ENCODE measurements around the gene SNX4.
"Not testable (repeated sequence)": the region's sequence is repeated elsewhere in the genome, so short reads cannot be mapped to it uniquely, and the experiment has no call there.

Gene SNX4

GRCh38 chr3:125462722-125463299, 57.2 kb downstream of the SNX4 start:
- DNase-seq (ENCODE audit: low read depth) = no peak

GRCh38 chr3:125461896-125462295, 58.1 kb downstream of the SNX4 start:
- DNase-seq (ENCODE audit: low read depth) = no peak

GRCh38 chr3:125460233-125460632, 59.8 kb downstream of the SNX4 start:
- no peak for DNase-seq (ENCODE audit: low read depth)

- DNase-seq (ENCODE audit: low read depth) = no peak
These were observed 76.1 kb downstream of the SNX4 start for GRCh38 chr3:125443923-125444322.

- no peak for DNase-seq (ENCODE audit: low read depth)
These were observed 77.5 kb downstream of the SNX4 start for GRCh38 chr3:125442506-125442905.

DNA sequence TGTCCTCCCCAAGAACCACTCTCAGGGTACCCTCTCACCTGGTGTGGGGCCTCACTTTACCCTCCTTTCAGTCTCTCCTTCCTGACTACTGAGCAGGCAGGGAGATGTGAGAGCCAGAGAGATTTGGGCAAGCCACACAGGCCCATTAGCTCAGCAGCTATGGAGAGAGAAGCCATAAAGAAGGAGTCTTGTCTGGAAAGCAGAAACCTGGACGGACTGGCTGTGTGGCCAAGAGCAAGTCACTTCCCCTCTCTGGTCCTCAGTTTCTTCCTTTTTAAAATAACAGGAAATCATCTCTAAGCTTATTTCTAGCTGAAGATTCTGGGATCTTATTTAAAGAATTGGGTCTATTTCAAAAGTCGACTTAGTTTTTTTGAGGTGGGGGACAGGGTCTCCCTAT, 79.0 kb downstream of the SNX4 start:
- no peak for DNase-seq (ENCODE audit: low read depth)

GRCh38 chr3:125440559-125440955, 79.4 kb downstream of the SNX4 start:
- no peak for DNase-seq (ENCODE audit: low read depth)

DNA sequence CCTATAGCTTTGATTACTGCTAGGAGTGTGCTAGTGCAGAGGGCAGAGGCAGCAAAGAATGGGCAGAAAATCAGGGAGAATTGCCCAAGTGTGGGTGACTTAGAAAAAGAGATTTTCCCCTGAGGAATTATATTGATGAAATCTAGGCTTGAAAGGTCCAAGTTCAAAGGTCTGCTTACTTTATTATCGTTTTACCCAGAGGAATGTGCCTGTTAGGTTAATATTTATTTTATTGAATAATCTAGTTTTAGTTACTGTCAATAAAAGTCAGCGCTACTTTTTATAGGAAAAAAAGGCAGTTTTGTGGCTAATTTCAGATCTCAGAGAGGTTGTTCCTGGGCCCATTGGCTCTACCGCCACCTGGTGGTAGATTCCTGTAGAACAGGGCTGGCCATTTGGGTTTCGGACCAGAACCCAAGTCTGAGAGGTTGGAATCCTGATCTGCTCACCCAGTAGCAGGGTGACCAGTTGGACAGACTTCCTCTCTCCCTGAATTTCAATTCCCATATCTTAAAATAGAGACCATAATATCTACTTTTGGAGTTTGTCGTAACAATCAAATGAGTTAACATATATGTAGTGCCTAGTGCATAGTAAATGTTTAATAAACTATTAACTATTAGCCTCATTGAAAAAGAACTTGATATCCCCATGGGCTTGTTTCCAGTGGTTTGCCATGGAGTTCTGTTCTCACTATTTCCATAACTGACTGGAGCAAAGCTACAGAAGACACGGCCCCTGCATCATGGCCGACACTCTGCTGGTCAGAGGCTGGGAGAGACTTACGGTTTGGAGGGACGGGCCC, 82.2 kb downstream of the SNX4 start:
- DNase-seq (ENCODE audit: low read depth) = peak; percentile 15

DNA sequence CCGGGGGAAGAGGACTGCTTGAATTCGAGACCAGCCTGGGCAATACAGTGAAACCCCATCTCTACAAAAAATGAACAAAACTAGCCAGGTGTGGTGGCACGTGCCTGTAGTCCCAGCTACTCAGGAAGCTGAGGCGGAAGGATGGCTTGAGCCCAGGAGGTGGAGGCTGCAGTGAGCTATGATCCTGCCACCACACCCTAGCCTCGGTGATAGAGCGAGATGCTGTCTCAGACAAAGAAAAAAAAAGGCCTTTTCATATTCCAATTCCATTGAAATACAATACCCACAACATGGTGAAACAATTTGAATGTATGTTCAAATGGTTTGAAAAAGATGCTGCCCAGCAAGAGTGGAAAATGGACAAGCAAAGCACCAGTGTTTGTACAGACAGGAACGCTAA, 83.1 kb downstream of the SNX4 start:
- DNase-seq (ENCODE audit: low read depth) = no peak

GRCh38 chr3:125435231-125435630, 84.8 kb downstream of the SNX4 start:
- DNase-seq (ENCODE audit: low read depth) = no peak

- DNase-seq (ENCODE audit: low read depth) = no peak
These were observed 85.4 kb downstream of the SNX4 start for GRCh38 chr3:125434582-125435011.

DNA sequence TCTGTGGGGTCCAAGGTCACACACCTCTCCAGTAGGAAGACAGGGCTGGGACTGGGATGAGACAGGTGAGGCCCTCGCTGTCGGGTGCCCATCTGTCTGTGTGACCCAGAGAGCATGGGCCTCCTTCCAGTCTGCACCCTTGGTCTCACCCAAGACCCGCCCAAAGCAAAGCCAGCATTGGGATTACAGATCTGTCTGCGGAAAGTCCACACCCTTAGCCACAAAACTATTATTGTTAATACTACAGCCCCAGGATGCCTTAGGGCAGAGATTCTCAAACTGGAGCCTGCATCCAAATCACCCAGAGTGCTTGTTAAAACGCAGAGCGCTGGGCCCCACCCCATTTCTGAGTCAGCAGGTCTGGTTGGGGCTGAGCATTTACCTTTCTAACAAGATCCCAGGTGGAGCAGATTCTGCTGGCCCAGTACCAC, 86.4 kb downstream of the SNX4 start:
- no peak for DNase-seq (ENCODE audit: low read depth)

- no peak for DNase-seq (ENCODE audit: low read depth)
These were observed 86.9 kb downstream of the SNX4 start for GRCh38 chr3:125433091-125433534.

DNA sequence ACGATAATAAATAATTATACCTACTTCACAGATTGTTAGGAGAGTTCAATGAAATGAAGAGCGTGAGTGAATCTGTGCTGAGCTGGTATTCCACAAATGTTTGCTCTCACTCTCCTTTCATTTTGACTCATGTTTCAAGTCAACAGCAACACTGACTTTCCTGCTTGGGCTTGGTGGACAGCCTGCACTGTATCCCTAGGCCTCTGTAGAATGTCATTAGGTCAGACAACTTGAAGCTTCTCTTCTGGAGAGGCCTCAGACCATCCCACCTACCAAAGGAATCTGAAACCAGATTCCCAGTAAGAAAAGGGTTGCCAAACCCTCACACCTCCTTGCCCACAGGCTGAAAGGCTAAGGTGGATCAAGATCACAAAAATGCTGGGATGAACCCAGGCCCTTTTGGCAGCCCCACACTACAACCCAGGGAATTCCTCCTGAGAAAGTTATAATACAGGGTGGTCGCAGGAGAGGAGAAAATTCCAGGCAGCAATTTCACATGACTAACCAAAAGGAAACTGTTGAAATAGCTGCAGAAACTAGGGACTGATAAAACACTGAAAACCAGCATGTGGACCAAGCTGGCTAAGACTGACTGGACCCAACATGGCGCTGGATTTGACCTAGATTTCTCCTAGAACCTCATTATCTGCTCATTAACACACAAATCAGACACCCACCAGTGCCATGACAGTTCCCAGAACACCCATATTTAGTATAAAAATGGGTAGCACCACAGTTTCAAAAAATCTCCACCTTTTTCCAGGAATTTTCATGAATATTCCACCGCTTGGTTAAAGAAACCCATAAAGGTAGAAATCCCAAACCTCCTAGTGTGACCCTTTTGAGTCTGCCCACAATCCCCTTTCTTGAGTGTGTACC, 87.9 kb downstream of the SNX4 start:
- DNase-seq (ENCODE audit: low read depth) = no peak

GRCh38 chr3:125431391-125431790, 88.6 kb downstream of the SNX4 start:
- no peak for DNase-seq (ENCODE audit: low read depth)

DNA sequence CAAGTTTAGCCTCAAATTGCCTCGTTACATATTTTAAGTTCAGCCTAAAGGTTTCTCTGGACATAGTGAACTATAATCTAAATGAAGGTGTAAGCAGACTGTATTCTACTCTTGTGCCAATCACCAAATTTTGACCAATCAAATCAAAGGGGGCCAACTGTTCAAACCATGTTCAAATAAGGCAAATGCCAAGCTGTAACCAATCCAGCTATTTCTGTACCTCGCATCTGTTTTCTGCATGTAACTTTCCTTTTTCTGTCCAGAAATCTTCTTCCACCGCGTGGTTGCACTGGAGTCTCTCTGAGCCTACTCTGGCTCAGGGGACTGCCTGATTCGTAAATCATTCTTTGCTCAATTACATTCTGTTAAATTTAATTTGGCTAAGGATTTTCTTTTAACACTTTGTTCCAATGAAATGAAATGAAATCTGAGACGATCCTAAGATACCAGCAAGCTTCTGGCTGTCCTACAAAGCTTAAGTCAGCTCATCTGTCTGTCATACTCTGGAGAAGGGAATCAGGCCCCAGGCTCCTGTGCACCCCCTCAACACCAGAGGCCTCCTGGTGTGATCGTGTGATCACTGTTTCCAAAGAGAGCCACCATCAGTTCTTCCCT, 91.7 kb downstream of the SNX4 start:
- DNase-seq (ENCODE audit: low read depth) = no peak

DNA sequence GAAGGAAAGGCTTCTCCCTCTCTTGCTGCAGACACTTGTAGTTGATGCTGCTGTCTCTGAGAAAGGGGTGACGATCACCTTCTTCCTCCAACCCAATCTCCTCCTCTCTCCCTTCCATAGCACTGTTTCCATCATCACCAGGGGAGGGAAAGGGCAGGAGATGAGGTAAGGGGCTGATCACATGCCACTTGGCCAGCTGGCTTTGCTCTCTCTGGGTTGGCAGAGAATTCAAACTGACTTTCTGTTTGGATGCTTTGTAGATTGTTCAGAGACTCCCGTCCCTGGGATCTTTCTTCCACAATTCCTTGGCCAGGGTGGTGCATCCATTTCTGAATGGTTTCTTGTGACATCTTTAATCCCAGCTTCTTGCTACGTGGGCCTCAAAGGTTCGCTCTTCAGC, 101.7 kb downstream of the SNX4 start:
- no peak for DNase-seq (ENCODE audit: low read depth)

DNA sequence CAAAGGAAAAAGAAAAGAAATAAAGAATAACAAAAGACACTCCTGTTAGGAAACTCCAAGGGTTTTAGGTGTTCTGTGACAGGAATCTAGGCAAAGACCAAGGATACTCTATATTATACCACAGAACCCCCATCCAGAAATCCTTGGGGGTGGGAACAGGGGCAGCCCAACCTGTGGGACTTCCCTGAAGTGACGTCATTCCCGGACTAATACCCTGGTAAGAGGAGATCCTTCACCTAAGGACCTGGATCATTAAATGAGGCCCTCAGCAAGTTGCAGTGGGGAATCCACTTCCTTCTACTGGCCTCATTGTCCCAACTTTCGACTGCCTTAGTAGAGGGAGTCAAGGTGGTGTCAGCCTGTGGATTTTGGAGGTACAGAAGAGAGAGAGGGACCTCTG, 103.8 kb downstream of the SNX4 start:
- DNase-seq (ENCODE audit: low read depth) = no peak

DNA sequence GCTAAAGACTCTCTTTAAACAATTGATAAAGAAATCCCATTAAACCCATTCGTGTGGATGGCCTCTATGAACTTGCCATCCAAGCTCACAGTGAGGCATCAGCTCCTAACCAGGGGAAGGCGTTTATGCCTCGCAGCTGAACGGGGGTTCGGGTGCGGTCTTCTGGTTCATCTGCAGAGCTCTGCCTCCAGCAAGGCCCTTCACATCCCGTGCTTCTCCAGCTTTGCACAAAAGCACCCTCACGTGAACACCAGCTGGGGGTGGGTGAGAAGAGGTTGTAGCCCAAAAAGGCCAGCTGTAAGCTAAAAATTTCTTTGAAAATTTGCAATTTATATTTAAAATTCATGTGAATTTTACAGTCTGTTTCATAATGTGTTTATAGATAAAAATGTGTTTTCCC, 105.3 kb downstream of the SNX4 start:
- DNase-seq (ENCODE audit: low read depth) = no peak

- DNase-seq (ENCODE audit: low read depth) = no peak
These were observed 109.1 kb downstream of the SNX4 start for GRCh38 chr3:125410922-125411321.

- no peak for DNase-seq (ENCODE audit: low read depth)
These were observed 113.9 kb downstream of the SNX4 start for GRCh38 chr3:125406070-125406469.

- not testable (repeated sequence) for DNase-seq (ENCODE audit: low read depth)
These were observed 114.5 kb downstream of the SNX4 start for GRCh38 chr3:125405515-125405914.
